Adipocyte (in vitro differentiated cells): Measurements from ENCODE around the gene ZC3H12D.
A peak's percentile ranks its signal among the peaks of the same experiment; 100 is the strongest.

Source experiments
- DNase-seq: peaks from one replicate; pipeline ENCODE4 v3.0.0-alpha.2; 2015; ENCODE audit warnings: low read depth
- H3K27me3 ChIP-seq: replicated peaks from 2 replicates; pipeline ENCODE4 v1.7.0; 2013; ENCODE audit warnings: mild to moderate bottlenecking, low read length, moderate library complexity; ENCODE audit not compliant: control insufficient read depth, insufficient read depth
- H3K36me3 ChIP-seq: 2 replicates; pipeline ENCODE4 v1.7.0; 2013; ENCODE audit warnings: low read length, mild to moderate bottlenecking, moderate library complexity; ENCODE audit not compliant: control insufficient read depth, insufficient read depth, severe bottlenecking
- H3K4me1 ChIP-seq: 2 replicates; pipeline ENCODE4 v1.7.0; 2013; ENCODE audit warnings: mild to moderate bottlenecking, low read length, moderate library complexity; ENCODE audit not compliant: control insufficient read depth, insufficient read depth
- H3K4me3 ChIP-seq: 2 replicates; pipeline ENCODE4 v1.7.0; 2013; ENCODE audit warnings: mild to moderate bottlenecking, low read length, moderate library complexity
- H3K9ac ChIP-seq: 2 replicates; pipeline ENCODE4 v1.7.0; 2013; ENCODE audit warnings: mild to moderate bottlenecking, low read length, moderate library complexity
- H3K9me3 ChIP-seq: 2 replicates; pipeline ENCODE4 v1.7.0; 2013; ENCODE audit warnings: mild to moderate bottlenecking, low read length, moderate library complexity; ENCODE audit not compliant: control insufficient read depth

ZC3H12D gene

GRCh38 chr6:149422581-149422980 is 62.2 kb downstream of the ZC3H12D start:
- Histone ChIP-seq H3K9me3 (no peaks in the 10 kb centered on the region), H3K36me3 (no peaks in the 10 kb centered on the region), H3K9ac (no peak overlapping the region), H3K27me3 (no peaks in the 10 kb centered on the region), H3K4me1 (peaks cover 17% of the 10 kb centered on the region), H3K4me3 (no peak overlapping the region)
- DNase-seq = no peak

GRCh38 chr6:149421132-149421531 is 63.7 kb downstream of the ZC3H12D start:
- Histone ChIP-seq H3K4me1 (peaks cover 17% of the 10 kb centered on the region), H3K36me3 (no peaks in the 10 kb centered on the region), H3K9me3 (no peaks in the 10 kb centered on the region), H3K4me3 (no peak overlapping the region), H3K9ac (no peak overlapping the region), H3K27me3 (no peaks in the 10 kb centered on the region)
- DNase-seq = no peak

GRCh38 chr6:149419696-149420404 is 65.0 kb downstream of the ZC3H12D start:
- Histone ChIP-seq H3K9ac (no peak overlapping the region), H3K27me3 (no peaks in the 10 kb centered on the region), H3K9me3 (no peaks in the 10 kb centered on the region), H3K4me3 (no peak overlapping the region), H3K36me3 (peaks cover under 1% of the 10 kb centered on the region), H3K4me1 (peaks cover 17% of the 10 kb centered on the region)
- no peak for DNase-seq

GRCh38 chr6:149414821-149415220 is 70.0 kb downstream of the ZC3H12D start:
- Histone ChIP-seq H3K36me3 (peaks cover 31% of the 10 kb centered on the region), H3K4me1 (no peaks in the 10 kb centered on the region), H3K27me3 (no peaks in the 10 kb centered on the region), H3K9ac (no peak overlapping the region), H3K4me3 (no peak overlapping the region), H3K9me3 (no peaks in the 10 kb centered on the region)
- DNase-seq = no peak

GRCh38 chr6:149414009-149414408 is 70.8 kb downstream of the ZC3H12D start:
- Histone ChIP-seq H3K4me3 (no peak overlapping the region), H3K36me3 (peaks cover 39% of the 10 kb centered on the region), H3K27me3 (no peaks in the 10 kb centered on the region), H3K9me3 (no peaks in the 10 kb centered on the region), H3K4me1 (no peaks in the 10 kb centered on the region), H3K9ac (no peak overlapping the region)
- DNase-seq = no peak

GRCh38 chr6:149410557-149410956 is 74.3 kb downstream of the ZC3H12D start:
- Histone ChIP-seq H3K4me3 (no peak overlapping the region), H3K36me3 (peaks cover 49% of the 10 kb centered on the region)
- no peak for DNase-seq

GRCh38 chr6:149409617-149410016 is 75.2 kb downstream of the ZC3H12D start:
- no peak for DNase-seq
- Histone ChIP-seq H3K9ac (no peak overlapping the region), H3K4me1 (peaks cover 8% of the 10 kb centered on the region), H3K36me3 (peaks cover 55% of the 10 kb centered on the region), H3K4me3 (no peak overlapping the region), H3K9me3 (no peaks in the 10 kb centered on the region), H3K27me3 (no peaks in the 10 kb centered on the region)

More at GRCh38 chr6:149410557-149410956, 74.3 kb downstream of the ZC3H12D start:
- Histone ChIP-seq H3K9ac (no peak overlapping the region), H3K4me1 (peaks cover 8% of the 10 kb centered on the region), H3K27me3 (no peaks in the 10 kb centered on the region), H3K9me3 (no peaks in the 10 kb centered on the region)

GRCh38 chr6:149405823-149406765 is 78.7 kb downstream of the ZC3H12D start:
- Histone ChIP-seq H3K9me3 (no peaks in the 10 kb centered on the region), H3K27me3 (no peaks in the 10 kb centered on the region), H3K4me3 (no peak overlapping the region), H3K4me1 (peaks cover 8% of the 10 kb centered on the region), H3K9ac (no peak overlapping the region), H3K36me3 (peaks cover 67% of the 10 kb centered on the region)
- DNase-seq = peak; percentile 68

GRCh38 chr6:149403534-149403933 is 81.3 kb downstream of the ZC3H12D start:
- DNase-seq = no peak
- Histone ChIP-seq H3K9me3 (no peaks in the 10 kb centered on the region), H3K9ac (no peak overlapping the region), H3K4me1 (peaks cover 8% of the 10 kb centered on the region), H3K27me3 (no peaks in the 10 kb centered on the region), H3K36me3 (peaks cover 69% of the 10 kb centered on the region), H3K4me3 (no peak overlapping the region)

- peaks cover 68% of the 10 kb centered on the region for H3K36me3 ChIP-seq
- no peak for DNase-seq
These were observed 84.8 kb downstream of the ZC3H12D start, which contains the start of gene SUMO4 for GRCh38 chr6:149400050-149400449. TSS of gene SUMO4 (plus strand) at chr6:149400262. CDS start at chr6:149400392, 130 bp downstream.

GRCh38 chr6:149397384-149397783 is 87.4 kb downstream of the ZC3H12D start:
- Histone ChIP-seq H3K9me3 (no peaks in the 10 kb centered on the region), H3K36me3 (peaks cover 43% of the 10 kb centered on the region), H3K9ac (no peak overlapping the region), H3K27me3 (no peaks in the 10 kb centered on the region), H3K4me1 (peaks cover 12% of the 10 kb centered on the region), H3K4me3 (no peak overlapping the region)
- no peak for DNase-seq

More at GRCh38 chr6:149400050-149400449, 84.8 kb downstream of the ZC3H12D start, which contains the start of gene SUMO4:
- Histone ChIP-seq H3K9me3 (no peaks in the 10 kb centered on the region), H3K27me3 (no peaks in the 10 kb centered on the region), H3K4me1 (no peaks in the 10 kb centered on the region), H3K9ac (no peak within 1 kb of the TSS), H3K4me3 (no peak within 1 kb of the TSS)
